ENCODE data around the gene VPS37C. TPM values are rescaled to one million over a fixed set of nuclear protein-coding genes. Genes with fewer than 3 reads are reported as not detected.
"Not testable (repeated sequence)": the region's sequence is repeated elsewhere in the genome, so short reads cannot be mapped to it uniquely, and the experiment has no call there.

VPS37C gene
- total and polyA plus RNA-seq, 10 of the 15 experiments (the other 5 are each of a cell fraction or from before 2014, with no cell fraction given), result 0.39 to 16.5 (median 7.8) TPM

- DNase-seq (ENCODE audit: low read depth, low spot score) (no peak), FAIRE-seq (no peak), ATAC-seq (peak; percentile 47)
- no peak overlapping the region for H3K9ac ChIP-seq (ENCODE audit: control insufficient read depth, insufficient read depth, low read length)
- H3K27me3 ChIP-seq (replicated peaks in 1 of 2; ENCODE audit: control insufficient read depth in 2 of 2, insufficient read depth in 2 of 2, low read length in 1 of 2), result no peaks in the 10 kb centered on the region
- H3K4me2 ChIP-seq (ENCODE audit: control insufficient read depth, insufficient read depth), result peak overlapping the region; percentile 28
- BruUV-seq (replicated peaks), result no TSS peak
- peaks cover 23% of the 10 kb centered on the region for H3K4me1 ChIP-seq (ENCODE audit: control insufficient read depth, insufficient read depth, low read length)
- no peaks in the 10 kb centered on the region for H3K79me2 ChIP-seq (ENCODE audit: control insufficient read depth, insufficient read depth, low read length)
- ChIA-PET SMC1A (ENCODE audit: uncharacterized antibody, unreplicated experiment) (interaction anchor here (1.0 kb wide), 1 partner anchor 19 kb away, joined by 4 read pairs; no protein-coding TSS in a partner anchor), RAD21 (ENCODE audit: unreplicated experiment) (no interaction called here), POLR2A (no interaction called here), CTCF (interaction anchor here (1.0 kb wide), 1 partner anchor 129 kb away, joined by 3 read pairs; no protein-coding TSS in a partner anchor)
- H3K9me3 ChIP-seq (replicated peaks; ENCODE audit: control insufficient read depth, insufficient read depth, low read length), result peaks cover 1% of the 10 kb centered on the region; the same call in 1 of the 3 replicates
- no peak overlapping the region; the same call in 1 of the 2 replicates for H3K4me3 ChIP-seq
- no peak overlapping the region for H2AFZ ChIP-seq (ENCODE audit: control insufficient read depth, low read depth, low read length)
- in situ Hi-C loops (cut with MboI), result no loop called here
- 34% methylated on average over 4 of the region's 4 CpGs for WGBS (ENCODE audit: insufficient coverage, insufficient replicate concordance, low lambda C conversion rate, missing lambda C conversion rate)
- no peaks in the 10 kb centered on the region for H4K20me1 ChIP-seq (ENCODE audit: control insufficient read depth, insufficient read depth)
- no peak for TF ChIP-seq POLR2A (IDR thresholded peaks at IDR 0.05; ENCODE audit: low read depth, low read length)
- TF ChIP-seq SMARCA5 (IDR thresholded peaks at IDR 0.05), result no peak
- no peak for TF ChIP-seq LARP7 (IDR thresholded peaks at IDR 0.05)
- no peak for TF ChIP-seq BHLHE40 (IDR thresholded peaks at IDR 0.05; ENCODE audit: borderline replicate concordance in 1 of 2, low read depth in 2 of 2, low read length in 1 of 2)
- no peak for TF ChIP-seq CBX5 (IDR thresholded peaks at IDR 0.05; ENCODE audit: low read depth)
- TF ChIP-seq E2F4 (IDR thresholded peaks at IDR 0.05; ENCODE audit: low read depth, low read length), result no peak
- no peak for TF ChIP-seq DPF2 (IDR thresholded peaks at IDR 0.05)
- TF ChIP-seq CBFB (IDR thresholded peaks at IDR 0.05; ENCODE audit: low read depth), result no peak
- TF ChIP-seq MLLT1 (IDR thresholded peaks at IDR 0.05), result no peak
- intact Hi-C loops (cut with micrococcal nuclease; ENCODE audit: unreplicated experiment), result no loop called here
- peak overlapping the region; percentile 40 for H3K27ac ChIP-seq (ENCODE audit: control insufficient read depth, insufficient read depth)
- no peaks in the 10 kb centered on the region for H3K36me3 ChIP-seq (ENCODE audit: control insufficient read depth in 2 of 2, insufficient read depth in 2 of 2, low read length in 1 of 2)
These were observed 62.4 kb downstream of the VPS37C start for GRCh38 chr11:61098778-61099177.

GRCh38 chr11:61098261-61098660 lies 63.0 kb downstream of the VPS37C start:
- FAIRE-seq; DNase-seq (ENCODE audit: low read depth, low spot score); intact Hi-C loops (cut with micrococcal nuclease; ENCODE audit: unreplicated experiment); CTCF ChIA-PET; BruUV-seq (replicated peaks); H3K9me3 ChIP-seq (replicated peaks; ENCODE audit: control insufficient read depth, insufficient read depth, low read length); H2AFZ ChIP-seq (ENCODE audit: control insufficient read depth, low read depth, low read length); H3K9ac ChIP-seq (ENCODE audit: control insufficient read depth, insufficient read depth, low read length); ATAC-seq; H3K4me3 ChIP-seq; H3K36me3 ChIP-seq (ENCODE audit: control insufficient read depth in 2 of 2, insufficient read depth in 2 of 2, low read length in 1 of 2); SMC1A ChIA-PET (ENCODE audit: uncharacterized antibody, unreplicated experiment); in situ Hi-C loops (cut with MboI); H3K27me3 ChIP-seq (replicated peaks in 1 of 2; ENCODE audit: control insufficient read depth in 2 of 2, insufficient read depth in 2 of 2, low read length in 1 of 2); H4K20me1 ChIP-seq (ENCODE audit: control insufficient read depth, insufficient read depth); RAD21 ChIA-PET (ENCODE audit: unreplicated experiment); H3K79me2 ChIP-seq (ENCODE audit: control insufficient read depth, insufficient read depth, low read length): not testable (repeated sequence)
- H3K4me2 ChIP-seq (ENCODE audit: control insufficient read depth, insufficient read depth), result 0 out of 2 replicates have a peak overlapping the region, but pooled peaks have one; percentile 28
- H3K27ac ChIP-seq (ENCODE audit: control insufficient read depth, insufficient read depth), result peak overlapping the region; percentile 40
- POLR2A ChIA-PET, result interaction anchor here (0.7 kb wide), 1 partner anchor 47 kb away, joined by 3 read pairs; no protein-coding TSS in a partner anchor
- H3K4me1 ChIP-seq (ENCODE audit: control insufficient read depth, insufficient read depth, low read length), result peaks cover 23% of the 10 kb centered on the region
- WGBS (ENCODE audit: insufficient coverage, insufficient replicate concordance, low lambda C conversion rate, missing lambda C conversion rate), result 0% methylated on average over 2 of the region's 2 CpGs

Measured in GM12878 (cell line).